Activated CD4-positive, alpha-beta memory T cell treated with anti-CD3 and anti-CD28 coated beads, Interleukin-2, amount 10 ng/mL, durations not matched to agents 7 days and 5 days (primary cell): ENCODE data around the gene UTP25. TPM values are rescaled to one million over a fixed set of nuclear protein-coding genes. Genes with fewer than 3 reads are reported as not detected.
"Not testable (repeated sequence)": the region's sequence is repeated elsewhere in the genome, so short reads cannot be mapped to it uniquely, and the experiment has no call there.

Experiments
- CTCF ChIA-PET: fragments of 350-600 bp; sonication (Branson Sonifier 250); formaldehyde crosslinking; loops from one replicate; lab custom pipeline; 2021; ENCODE audit warnings: antibody characterized with exemption, inconsistent platforms; lab: Charles Lee
- POLR2A ChIA-PET: fragments of 350-600 bp; sonication (Branson Sonifier 250); formaldehyde crosslinking; loops from one replicate; lab custom pipeline; 2021; ENCODE audit warnings: antibody characterized with exemption; lab: Charles Lee
- DNase-seq: peaks from one replicate; pipeline ENCODE4 v3.0.0-alpha.2; 2020
- H3K27ac Mint-ChIP-seq: one replicate; pipeline ENCODE4 v1.8.0; 2021; ENCODE audit warnings: mild to moderate bottlenecking, mixed read lengths
- H3K27me3 Mint-ChIP-seq: one replicate; pipeline ENCODE4 v1.8.0; 2021; ENCODE audit warnings: mixed read lengths
- H3K36me3 Mint-ChIP-seq: one replicate; pipeline ENCODE4 v1.8.0; 2021; ENCODE audit warnings: low read depth, mixed read lengths
- H3K4me1 Mint-ChIP-seq: one replicate; pipeline ENCODE4 v1.8.0; 2021; ENCODE audit warnings: mixed read lengths
- H3K4me3 Mint-ChIP-seq: one replicate; pipeline ENCODE4 v1.8.0; 2021; ENCODE audit warnings: mild to moderate bottlenecking, mixed read lengths
- H3K9me3 Mint-ChIP-seq: one replicate; pipeline ENCODE4 v1.8.0; 2021; ENCODE audit warnings: mixed read lengths
- total RNA-seq, 2 experiments: library from RNA; stranded (reverse); gene quantifications; one replicate each; pipeline ENCODE4 v1.2.3, GENCODE V29; 2021

UTP25 gene
- total RNA-seq, 2 experiments from 2014 or later = 5.7 to 5.8 TPM

GRCh38 chr1:209882942-209883340 is 55.2 kb downstream of the UTP25 start:
- Mint-ChIP-seq H3K27me3 (peaks cover 47% of the 10 kb centered on the region), H3K27ac (no peak overlapping the region), H3K4me1 (peaks cover 5% of the 10 kb centered on the region), H3K4me3 (no peak overlapping the region), H3K9me3 (no peaks in the 10 kb centered on the region), H3K36me3 (no peaks in the 10 kb centered on the region)
- no peak for DNase-seq
- ChIA-PET POLR2A (no interaction called here), CTCF (no interaction called here)

GRCh38 chr1:209883341-209883971 is 55.7 kb downstream of the UTP25 start:
- ChIA-PET CTCF (no interaction called here), POLR2A (no interaction called here)
- H3K4me1 Mint-ChIP-seq = peaks cover 5% of the 10 kb centered on the region
- no peaks in the 10 kb centered on the region for H3K36me3 Mint-ChIP-seq
- no peak overlapping the region for H3K27ac Mint-ChIP-seq
- H3K9me3 Mint-ChIP-seq = no peaks in the 10 kb centered on the region
- DNase-seq = no peak
- H3K4me3 Mint-ChIP-seq = no peak overlapping the region
- H3K27me3 Mint-ChIP-seq = peaks cover 47% of the 10 kb centered on the region

GRCh38 chr1:209884249-209884648 is 56.5 kb downstream of the UTP25 start:
- ChIA-PET CTCF (interaction anchor here (1.0 kb wide), 1 partner anchor 24 kb away, joined by 3 read pairs; no protein-coding TSS in a partner anchor), POLR2A (no interaction called here)
- H3K9me3 Mint-ChIP-seq = no peaks in the 10 kb centered on the region
- no peak overlapping the region for H3K27ac Mint-ChIP-seq
- peaks cover 5% of the 10 kb centered on the region for H3K4me1 Mint-ChIP-seq
- H3K27me3 Mint-ChIP-seq = peaks cover 39% of the 10 kb centered on the region
- no peak overlapping the region for H3K4me3 Mint-ChIP-seq
- H3K36me3 Mint-ChIP-seq = no peaks in the 10 kb centered on the region
- DNase-seq = no peak

GRCh38 chr1:209884665-209885117 is 56.9 kb downstream of the UTP25 start:
- H3K36me3 Mint-ChIP-seq = no peaks in the 10 kb centered on the region
- no peak overlapping the region for H3K4me3 Mint-ChIP-seq

GRCh38 chr1:209885403-209886218 is 57.8 kb downstream of the UTP25 start:
- Mint-ChIP-seq H3K36me3 (no peaks in the 10 kb centered on the region), H3K4me3 (no peak overlapping the region), H3K27me3 (peaks cover 36% of the 10 kb centered on the region), H3K4me1 (peaks cover 5% of the 10 kb centered on the region), H3K27ac (no peak overlapping the region), H3K9me3 (no peaks in the 10 kb centered on the region)
- CTCF ChIA-PET = interaction anchor here (1.0 kb wide), 1 partner anchor 25 kb away, joined by 3 read pairs; no protein-coding TSS in a partner anchor
- DNase-seq = no peak
- POLR2A ChIA-PET = no interaction called here

More at GRCh38 chr1:209884665-209885117, 56.9 kb downstream of the UTP25 start:
- Mint-ChIP-seq H3K27ac (no peak overlapping the region), H3K4me1 (peaks cover 5% of the 10 kb centered on the region), H3K27me3 (peaks cover 36% of the 10 kb centered on the region), H3K9me3 (no peaks in the 10 kb centered on the region)
- ChIA-PET CTCF (interaction anchor here (1.0 kb wide), 1 partner anchor 24 kb away, joined by 3 read pairs; no protein-coding TSS in a partner anchor), POLR2A (no interaction called here)
- DNase-seq = peak; percentile 51

- POLR2A ChIA-PET = no interaction called here
- peaks cover 36% of the 10 kb centered on the region for H3K27me3 Mint-ChIP-seq
- no peak overlapping the region for H3K27ac Mint-ChIP-seq
- peaks cover 5% of the 10 kb centered on the region for H3K4me1 Mint-ChIP-seq
- no peaks in the 10 kb centered on the region for H3K36me3 Mint-ChIP-seq
- no peak for DNase-seq
- no peak overlapping the region for H3K4me3 Mint-ChIP-seq
- no peaks in the 10 kb centered on the region for H3K9me3 Mint-ChIP-seq
- CTCF ChIA-PET = no interaction called here
These were observed 58.4 kb downstream of the UTP25 start for GRCh38 chr1:209886219-209886536.

GRCh38 chr1:209888291-209889076 is 60.7 kb downstream of the UTP25 start:
- not testable (repeated sequence) for H3K4me3 Mint-ChIP-seq, H3K4me1 Mint-ChIP-seq, H3K27ac Mint-ChIP-seq, H3K36me3 Mint-ChIP-seq, DNase-seq, H3K9me3 Mint-ChIP-seq
- ChIA-PET CTCF (interaction anchor here (0.9 kb wide), 1 partner anchor 12 kb away, joined by 3 read pairs; no protein-coding TSS in a partner anchor), POLR2A (interaction anchor here (0.7 kb wide), 1 partner anchor 39 kb away, joined by 3 read pairs; no protein-coding TSS in a partner anchor)
- H3K27me3 Mint-ChIP-seq = peaks cover 22% of the 10 kb centered on the region

- no peaks in the 10 kb centered on the region for H3K9me3 Mint-ChIP-seq
- DNase-seq = no peak
- peaks cover 16% of the 10 kb centered on the region for H3K27me3 Mint-ChIP-seq
- no peak overlapping the region for H3K27ac Mint-ChIP-seq
- H3K4me1 Mint-ChIP-seq = peaks cover 5% of the 10 kb centered on the region
- no peak overlapping the region for H3K4me3 Mint-ChIP-seq
- CTCF ChIA-PET = interaction anchor here (0.9 kb wide), 1 partner anchor 11 kb away, joined by 3 read pairs; no protein-coding TSS in a partner anchor
- POLR2A ChIA-PET = no interaction called here
- H3K36me3 Mint-ChIP-seq = no peaks in the 10 kb centered on the region
These were observed 61.3 kb downstream of the UTP25 start for GRCh38 chr1:209889077-209889418.

- peaks cover 4% of the 10 kb centered on the region for H3K4me1 Mint-ChIP-seq
- H3K27ac Mint-ChIP-seq = no peak overlapping the region
- H3K4me3 Mint-ChIP-seq = no peak overlapping the region
- no peaks in the 10 kb centered on the region for H3K9me3 Mint-ChIP-seq
- POLR2A ChIA-PET = no interaction called here
- no peak for DNase-seq
- CTCF ChIA-PET = interaction anchor here (0.6 kb wide), 1 partner anchor 322 kb away, joined by 4 read pairs; no protein-coding TSS in a partner anchor
- H3K27me3 Mint-ChIP-seq = peaks cover 11% of the 10 kb centered on the region
- no peaks in the 10 kb centered on the region for H3K36me3 Mint-ChIP-seq
These were observed 63.0 kb downstream of the UTP25 start for GRCh38 chr1:209890641-209891330.

- Mint-ChIP-seq H3K27ac (no peak overlapping the region), H3K9me3 (no peaks in the 10 kb centered on the region), H3K4me1 (peaks cover 9% of the 10 kb centered on the region), H3K27me3 (peaks cover 11% of the 10 kb centered on the region), H3K36me3 (no peaks in the 10 kb centered on the region), H3K4me3 (no peak overlapping the region)
- ChIA-PET POLR2A (interaction anchor here (1.0 kb wide), 1 partner anchor 30 kb away, joined by 3 read pairs; no protein-coding TSS in a partner anchor), CTCF (no interaction called here)
- no peak for DNase-seq
These were observed 66.0 kb downstream of the UTP25 start for GRCh38 chr1:209893751-209894150.

GRCh38 chr1:209895709-209896108 is 67.9 kb downstream of the UTP25 start:
- no peak overlapping the region for H3K4me3 Mint-ChIP-seq
- DNase-seq = no peak
- ChIA-PET CTCF (interaction anchor here (0.7 kb wide), 1 partner anchor 45 kb away, joined by 3 read pairs; no protein-coding TSS in a partner anchor), POLR2A (no interaction called here)
- no peaks in the 10 kb centered on the region for H3K36me3 Mint-ChIP-seq
- H3K9me3 Mint-ChIP-seq = no peaks in the 10 kb centered on the region
- H3K4me1 Mint-ChIP-seq = peaks cover 9% of the 10 kb centered on the region
- H3K27ac Mint-ChIP-seq = no peak overlapping the region
- H3K27me3 Mint-ChIP-seq = peaks cover 11% of the 10 kb centered on the region

- Mint-ChIP-seq H3K36me3 (no peaks in the 10 kb centered on the region), H3K27me3 (peaks cover 11% of the 10 kb centered on the region), H3K4me1 (peaks cover 9% of the 10 kb centered on the region), H3K27ac (no peak overlapping the region), H3K4me3 (no peak overlapping the region), H3K9me3 (no peaks in the 10 kb centered on the region)
- no peak for DNase-seq
- ChIA-PET CTCF (interaction anchor here (0.7 kb wide), 1 partner anchor 46 kb away, joined by 3 read pairs; no protein-coding TSS in a partner anchor), POLR2A (no interaction called here)
These were observed 68.6 kb downstream of the UTP25 start for GRCh38 chr1:209896346-209896745.
